Fibroblast of mammary gland (primary cell): ENCODE data around the gene RRAGC.

Experiments used
- DNase-seq: peaks from one replicate; pipeline ENCODE4 v3.0.0-alpha.2; 2010; ENCODE audit warnings: low read depth
- H3K4me3 ChIP-seq: 2 replicates; pipeline ENCODE4 v1.5.1; 2011; ENCODE audit warnings: low read depth, mild to moderate bottlenecking, low read length, moderate library complexity; ENCODE audit not compliant: control insufficient read depth
- CTCF ChIP-seq: conservative IDR thresholded peaks from 2 replicates; pipeline ENCODE4 v1.5.1; 2011; ENCODE audit warnings: low read depth, low read length, inconsistent platforms; ENCODE audit not compliant: control insufficient read depth, insufficient read depth

Gene RRAGC

GRCh38 chr1:38829368-38829767 lies 30.2 kb downstream of the RRAGC start:
- H3K4me3 ChIP-seq, result no peak overlapping the region
- TF ChIP-seq CTCF, result no peak
- DNase-seq, result no peak

GRCh38 chr1:38827318-38827717 lies 32.3 kb downstream of the RRAGC start:
- DNase-seq, result no peak
- no peak for TF ChIP-seq CTCF
- no peak overlapping the region for H3K4me3 ChIP-seq

- TF ChIP-seq CTCF, result no peak
- no peak overlapping the region for H3K4me3 ChIP-seq
- no peak for DNase-seq
These were observed 32.7 kb downstream of the RRAGC start for GRCh38 chr1:38826886-38827285.

GRCh38 chr1:38826262-38826661 lies 33.3 kb downstream of the RRAGC start:
- no peak overlapping the region for H3K4me3 ChIP-seq
- DNase-seq, result no peak
- no peak for TF ChIP-seq CTCF

- DNase-seq, result no peak
- no peak overlapping the region for H3K4me3 ChIP-seq
- TF ChIP-seq CTCF, result no peak
These were observed 38.7 kb downstream of the RRAGC start for GRCh38 chr1:38820860-38821259.

GRCh38 chr1:38819516-38819915 lies 40.1 kb downstream of the RRAGC start:
- H3K4me3 ChIP-seq, result no peak overlapping the region
- no peak for TF ChIP-seq CTCF
- DNase-seq, result no peak

GRCh38 chr1:38819040-38819439 lies 40.5 kb downstream of the RRAGC start:
- no peak for DNase-seq
- no peak overlapping the region for H3K4me3 ChIP-seq
- no peak for TF ChIP-seq CTCF
